ENCODE measurements around the gene PLXNA2.

DNA sequence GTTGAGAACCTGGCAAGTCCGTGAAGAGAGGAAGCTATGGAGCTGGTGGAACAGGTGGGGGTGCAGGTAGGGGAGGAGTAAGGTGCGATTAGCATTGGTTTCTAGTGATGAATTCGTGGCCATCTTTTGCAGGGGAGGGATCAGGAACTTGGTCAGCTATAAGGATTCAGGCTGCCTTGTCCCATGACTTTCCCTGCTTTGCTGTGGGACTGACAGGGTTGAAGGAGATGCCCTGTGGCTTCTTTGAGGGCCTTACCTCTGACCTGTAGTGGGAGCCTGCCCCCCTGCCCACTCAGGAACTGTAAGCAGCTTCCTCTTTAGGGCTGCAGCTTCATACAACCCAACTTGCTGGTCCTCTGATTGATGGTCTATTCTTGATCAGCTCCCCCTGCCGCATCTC, 248.6 kb downstream of the PLXNA2 start:
- no peak for TF ChIP-seq ESRRG (CRISPR knock-in tag; IDR thresholded peaks at IDR 0.05)
- TF ChIP-seq ZFP30 (CRISPR knock-in tag; IDR thresholded peaks at IDR 0.05): no peak
- TF ChIP-seq, protein P1, sequence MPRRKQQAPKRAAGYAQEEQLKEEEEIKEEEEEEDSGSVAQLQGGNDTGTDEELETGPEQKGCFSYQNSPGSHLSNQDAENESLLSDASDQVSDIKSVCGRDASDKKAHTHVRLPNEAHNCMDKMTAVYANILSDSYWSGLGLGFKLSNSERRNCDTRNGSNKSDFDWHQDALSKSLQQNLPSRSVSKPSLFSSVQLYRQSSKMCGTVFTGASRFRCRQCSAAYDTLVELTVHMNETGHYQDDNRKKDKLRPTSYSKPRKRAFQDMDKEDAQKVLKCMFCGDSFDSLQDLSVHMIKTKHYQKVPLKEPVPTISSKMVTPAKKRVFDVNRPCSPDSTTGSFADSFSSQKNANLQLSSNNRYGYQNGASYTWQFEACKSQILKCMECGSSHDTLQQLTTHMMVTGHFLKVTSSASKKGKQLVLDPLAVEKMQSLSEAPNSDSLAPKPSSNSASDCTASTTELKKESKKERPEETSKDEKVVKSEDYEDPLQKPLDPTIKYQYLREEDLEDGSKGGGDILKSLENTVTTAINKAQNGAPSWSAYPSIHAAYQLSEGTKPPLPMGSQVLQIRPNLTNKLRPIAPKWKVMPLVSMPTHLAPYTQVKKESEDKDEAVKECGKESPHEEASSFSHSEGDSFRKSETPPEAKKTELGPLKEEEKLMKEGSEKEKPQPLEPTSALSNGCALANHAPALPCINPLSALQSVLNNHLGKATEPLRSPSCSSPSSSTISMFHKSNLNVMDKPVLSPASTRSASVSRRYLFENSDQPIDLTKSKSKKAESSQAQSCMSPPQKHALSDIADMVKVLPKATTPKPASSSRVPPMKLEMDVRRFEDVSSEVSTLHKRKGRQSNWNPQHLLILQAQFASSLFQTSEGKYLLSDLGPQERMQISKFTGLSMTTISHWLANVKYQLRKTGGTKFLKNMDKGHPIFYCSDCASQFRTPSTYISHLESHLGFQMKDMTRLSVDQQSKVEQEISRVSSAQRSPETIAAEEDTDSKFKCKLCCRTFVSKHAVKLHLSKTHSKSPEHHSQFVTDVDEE (CRISPR knock-in tag; IDR thresholded peaks at IDR 0.05): no peak
- no peak for TF ChIP-seq ZFP3 (CRISPR knock-in tag; IDR thresholded peaks at IDR 0.05)
- TF ChIP-seq, protein P2, sequence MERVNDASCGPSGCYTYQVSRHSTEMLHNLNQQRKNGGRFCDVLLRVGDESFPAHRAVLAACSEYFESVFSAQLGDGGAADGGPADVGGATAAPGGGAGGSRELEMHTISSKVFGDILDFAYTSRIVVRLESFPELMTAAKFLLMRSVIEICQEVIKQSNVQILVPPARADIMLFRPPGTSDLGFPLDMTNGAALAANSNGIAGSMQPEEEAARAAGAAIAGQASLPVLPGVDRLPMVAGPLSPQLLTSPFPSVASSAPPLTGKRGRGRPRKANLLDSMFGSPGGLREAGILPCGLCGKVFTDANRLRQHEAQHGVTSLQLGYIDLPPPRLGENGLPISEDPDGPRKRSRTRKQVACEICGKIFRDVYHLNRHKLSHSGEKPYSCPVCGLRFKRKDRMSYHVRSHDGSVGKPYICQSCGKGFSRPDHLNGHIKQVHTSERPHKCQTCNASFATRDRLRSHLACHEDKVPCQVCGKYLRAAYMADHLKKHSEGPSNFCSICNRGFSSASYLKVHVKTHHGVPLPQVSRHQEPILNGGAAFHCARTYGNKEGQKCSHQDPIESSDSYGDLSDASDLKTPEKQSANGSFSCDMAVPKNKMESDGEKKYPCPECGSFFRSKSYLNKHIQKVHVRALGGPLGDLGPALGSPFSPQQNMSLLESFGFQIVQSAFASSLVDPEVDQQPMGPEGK (CRISPR knock-in tag; IDR thresholded peaks at IDR 0.05; ENCODE audit: borderline replicate concordance): no peak
- TF ChIP-seq TCF4 (CRISPR knock-in tag; IDR thresholded peaks at IDR 0.05; ENCODE audit: borderline replicate concordance): no peak
- no peak for TF ChIP-seq OSR1 (CRISPR knock-in tag; IDR thresholded peaks at IDR 0.05)
- no peak for TF ChIP-seq CSDC2 (CRISPR knock-in tag; IDR thresholded peaks at IDR 0.05)
- TF ChIP-seq SNAI2 (CRISPR knock-in tag; IDR thresholded peaks at IDR 0.05): no peak
